LNCaP clone FGC (cell line): ENCODE results near the gene PPIE.
A peak's percentile ranks its signal among the peaks of the same experiment; 100 is the strongest.
"Not testable (repeated sequence)": the region's sequence is repeated elsewhere in the genome, so short reads cannot be mapped to it uniquely, and the experiment has no call there.

Experiments used
- DNase-seq: peaks from one replicate; pipeline ENCODE4 v3.0.0-alpha.2; 2011; ENCODE audit warnings: low read depth
- H3K4me3 ChIP-seq: 2 replicates; pipeline ENCODE4 v1.5.1; 2011; ENCODE audit warnings: mild to moderate bottlenecking, low read depth, low read length, control low read depth
- CTCF ChIP-seq: IDR thresholded peaks from 2 replicates; pipeline ENCODE4 v1.5.1; 2012; ENCODE audit warnings: mild to moderate bottlenecking; ENCODE audit not compliant: control insufficient read depth, insufficient read depth; ENCODE audit errors: extremely low read depth

Gene PPIE

GRCh38 chr1:39791838-39792237 is 53.2 kb downstream of the PPIE start:
- no peak for DNase-seq
- TF ChIP-seq CTCF = no peak

GRCh38 chr1:39795651-39796050 is 57.0 kb downstream of the PPIE start:
- no peak for TF ChIP-seq CTCF
- DNase-seq = no peak
- no peak overlapping the region for H3K4me3 ChIP-seq

More at GRCh38 chr1:39791838-39792237, 53.2 kb downstream of the PPIE start:
- no peak overlapping the region for H3K4me3 ChIP-seq

GRCh38 chr1:39798859-39799769 is 60.4 kb downstream of the PPIE start:
- H3K4me3 ChIP-seq, DNase-seq: not testable (repeated sequence)

GRCh38 chr1:39799770-39800470 is 61.2 kb downstream of the PPIE start:
- H3K4me3 ChIP-seq = no peak overlapping the region
- DNase-seq = no peak
- peak; percentile 77 for TF ChIP-seq CTCF

- no peak for TF ChIP-seq CTCF
- no peak overlapping the region for H3K4me3 ChIP-seq
- no peak for DNase-seq
Observed at GRCh38 chr1:39800471-39800835, 61.8 kb downstream of the PPIE start.

GRCh38 chr1:39802496-39803260 is 64.0 kb downstream of the PPIE start:
- DNase-seq = no peak
- no peak for TF ChIP-seq CTCF
- no peak overlapping the region for H3K4me3 ChIP-seq

GRCh38 chr1:39805385-39805784 is 66.7 kb downstream of the PPIE start:
- H3K4me3 ChIP-seq = no peak overlapping the region
- TF ChIP-seq CTCF = no peak
- no peak for DNase-seq
